Fibroblast of mammary gland (primary cell): ENCODE results near the gene ZBTB42.

Source experiments
- DNase-seq: peaks from one replicate; pipeline ENCODE4 v3.0.0-alpha.2; 2010; ENCODE audit warnings: low read depth
- H3K4me3 ChIP-seq: 2 replicates; pipeline ENCODE4 v1.5.1; 2011; ENCODE audit warnings: low read depth, mild to moderate bottlenecking, low read length, moderate library complexity; ENCODE audit not compliant: control insufficient read depth
- CTCF ChIP-seq: conservative IDR thresholded peaks from 2 replicates; pipeline ENCODE4 v1.5.1; 2011; ENCODE audit warnings: low read depth, low read length, inconsistent platforms; ENCODE audit not compliant: control insufficient read depth, insufficient read depth

The ZBTB42 gene

DNA sequence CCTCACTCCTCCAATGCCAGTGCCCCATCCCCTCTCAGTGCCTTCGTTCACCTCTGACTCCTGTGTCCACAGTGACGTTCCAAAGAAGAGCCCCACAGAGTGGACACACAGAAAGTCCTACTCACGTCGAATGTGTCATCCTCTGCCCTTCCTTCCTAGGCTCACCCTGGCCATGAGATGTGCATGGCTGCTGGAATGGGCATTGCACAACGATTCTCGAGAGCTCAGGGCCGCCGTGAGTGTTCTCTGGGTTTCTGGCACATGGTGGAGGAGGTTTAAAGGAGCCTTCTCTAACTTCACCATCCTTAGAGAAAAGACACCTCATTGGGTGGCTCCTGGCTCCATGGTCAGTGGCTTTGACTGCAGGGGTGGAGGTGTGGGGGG, 51.4 kb downstream of the ZBTB42 start:
- H3K4me3 ChIP-seq = no peak overlapping the region
- DNase-seq = peak; percentile 20
- TF ChIP-seq CTCF = no peak
